Measurements from ENCODE around the gene PGM5.

- TF ChIP-seq POLR2AphosphoS5 (IDR thresholded peaks at IDR 0.05; ENCODE audit: low read depth, low read length) (no peak), CTCF (IDR thresholded peaks at IDR 0.05 in 2 of 3, conservative IDR thresholded peaks at IDR 0.05 in 1 of 3; ENCODE audit: borderline replicate concordance in 1 of 3, insufficient read depth in 1 of 3, low read depth in 2 of 3, low read length in 2 of 3) (no peak)
Measured at GRCh38 chr9:68492806-68493205, 136.4 kb downstream of the PGM5 start.
